Endothelial cell of umbilical vein (primary cell): ENCODE measurements around the gene GLIS2. TPM values are rescaled to one million over a fixed set of nuclear protein-coding genes. Genes with fewer than 3 reads are reported as not detected.

Experiments used
- BruUV-seq: library from RNA; stranded (reverse); fragments of 400-500 nt; replicated peaks from 2 replicates; lab custom pipeline; 2021; lab: Mats Ljungman, UMichigan
- CTCF ChIA-PET: fragments of 300-600, 350-600 bp; sonication (Branson Sonifier 250); formaldehyde crosslinking; loops from one replicate; lab custom pipeline; 2021; ENCODE audit warnings: antibody characterized with exemption, inconsistent platforms; lab: Charles Lee
- POLR2A ChIA-PET: fragments of 300-600, 350-600 bp; sonication (Branson Sonifier 250); formaldehyde crosslinking; loops from one replicate; lab custom pipeline; 2021; ENCODE audit warnings: antibody characterized with exemption, inconsistent platforms; lab: Charles Lee
- DNase-seq: peaks from one replicate; pipeline ENCODE4 v3.0.0-alpha.2; 2011; ENCODE audit warnings: low read depth, low spot score
- FAIRE-seq: peaks from 2 replicates; lab custom pipeline; 2011; peaks lifted over from hg19 to GRCh38; lab: Jason Lieb, UNC
- H2AFZ ChIP-seq: 2 replicates; pipeline ENCODE4 v1.6.0; 2012; ENCODE audit warnings: low read depth, low read length, control low read depth, inconsistent platforms
- H3K27ac ChIP-seq: 2 replicates; pipeline ENCODE4 v1.5.1; 2011; ENCODE audit warnings: low read depth, mild to moderate bottlenecking, control low read depth, low read length, moderate library complexity; ENCODE audit not compliant: insufficient read depth
- H3K27me3 ChIP-seq, 2 experiments: 2 replicates each; pipeline versions ENCODE4 v1.6.0 to v1.6.1; 2011; ENCODE audit warnings: low read length in 2 of 2, mixed read lengths in 1 of 2; ENCODE audit not compliant: control insufficient read depth in 2 of 2, insufficient read depth in 2 of 2
- H3K36me3 ChIP-seq, 2 experiments: 2 replicates in 1 of 2; 3 replicates in 1 of 2; pipeline ENCODE4 v1.5.1; 2011; ENCODE audit warnings: low read length in 2 of 2, mild to moderate bottlenecking in 1 of 2, moderate library complexity in 1 of 2; ENCODE audit not compliant: control insufficient read depth in 2 of 2, insufficient read depth in 2 of 2; ENCODE audit errors: extremely low read depth in 1 of 2
- H3K4me1 ChIP-seq: 3 replicates; pipeline ENCODE4 v1.5.1; 2011; ENCODE audit warnings: mild to moderate bottlenecking, low read length; ENCODE audit not compliant: control insufficient read depth, insufficient read depth; ENCODE audit errors: extremely low read depth
- H3K4me2 ChIP-seq: 2 replicates; pipeline ENCODE4 v1.6.1; 2011; ENCODE audit warnings: low read length, control low read depth, mixed read lengths; ENCODE audit not compliant: insufficient read depth
- H3K4me3 ChIP-seq, 3 experiments: fragments of 200-600 bp in 1 of 3; sonication (generic), shearing (Covaris generic) in 1 of 3; replicated peaks in 1 of 3; 2 replicates each; pipeline ENCODE4 v1.5.1; 2011 to 2016; ENCODE audit warnings: control low read depth in 3 of 3, low read length in 3 of 3, mild to moderate bottlenecking in 2 of 3, inconsistent platforms in 1 of 3, low read depth in 1 of 3, moderate library complexity in 1 of 3; ENCODE audit not compliant: insufficient read depth in 1 of 3
- H3K79me2 ChIP-seq: 2 replicates; pipeline ENCODE4 v1.6.0; 2012; ENCODE audit warnings: low read length, inconsistent platforms; ENCODE audit not compliant: control insufficient read depth, insufficient read depth
- H3K9ac ChIP-seq: replicated peaks from 2 replicates; pipeline ENCODE3; 2011; ENCODE audit warnings: low read length, control low read depth; ENCODE audit not compliant: insufficient read depth; ENCODE audit errors: extremely low read depth
- H3K9me1 ChIP-seq: replicated peaks from 3 replicates; pipeline ENCODE4 v1.6.0; 2011; ENCODE audit warnings: mild to moderate bottlenecking, low read length; ENCODE audit not compliant: control insufficient read depth, insufficient read depth; ENCODE audit errors: extremely low read depth
- H3K9me3 ChIP-seq: replicated peaks from 2 replicates; pipeline ENCODE4 v1.5.1; 2012; ENCODE audit warnings: low read length, inconsistent platforms; ENCODE audit not compliant: control insufficient read depth, insufficient read depth
- H4K20me1 ChIP-seq: replicated peaks from 2 replicates; pipeline ENCODE3; 2011; ENCODE audit warnings: mild to moderate bottlenecking, low read length; ENCODE audit not compliant: control insufficient read depth, insufficient read depth; ENCODE audit errors: extremely low read depth
- CTCF ChIP-seq, 2 donors: IDR thresholded peaks; 1 replicate in 1 of 2; 2 replicates in 1 of 2; pipeline ENCODE4 v1.5.1; 2011; ENCODE audit warnings: low read length in 2 of 2, mild to moderate bottlenecking in 2 of 2, moderate library complexity in 2 of 2, control low read depth in 1 of 2, inconsistent platforms in 1 of 2, low read depth in 1 of 2; ENCODE audit not compliant: insufficient read depth in 1 of 2; ENCODE audit errors: extremely low read depth in 1 of 2
- EZH2 ChIP-seq: IDR thresholded peaks from 2 replicates; pipeline ENCODE4 v1.6.1; 2012; ENCODE audit warnings: borderline replicate concordance, low read depth, mild to moderate bottlenecking, moderate library complexity, low read length, inconsistent platforms; ENCODE audit not compliant: severe bottlenecking
- FOS ChIP-seq: IDR thresholded peaks from 2 replicates; pipeline ENCODE4 v1.6.1; 2011; ENCODE audit warnings: mild to moderate bottlenecking, low read length, moderate library complexity, borderline replicate concordance; ENCODE audit not compliant: insufficient read depth
- GATA2 ChIP-seq: IDR thresholded peaks from 2 replicates; pipeline ENCODE4 v1.7.0; 2011; ENCODE audit warnings: low read depth, mild to moderate bottlenecking, moderate library complexity, mixed read lengths, low read length; ENCODE audit not compliant: insufficient read length, insufficient read depth
- JUN ChIP-seq: IDR thresholded peaks from 2 replicates; pipeline ENCODE4 v1.6.1; 2011; ENCODE audit warnings: borderline replicate concordance, low read depth; ENCODE audit not compliant: insufficient read length, insufficient read depth
- MAX ChIP-seq: IDR thresholded peaks from 2 replicates; pipeline ENCODE4 v1.6.1; 2011; ENCODE audit not compliant: insufficient read depth, insufficient read length
- MYC ChIP-seq: IDR thresholded peaks from one replicate; pipeline ENCODE4 v1.6.1; 2011; ENCODE audit warnings: mild to moderate bottlenecking, low read depth, low read length
- POLR2A ChIP-seq: IDR thresholded peaks from 2 replicates; pipeline ENCODE4 v1.6.1; 2012; ENCODE audit warnings: low read depth, mild to moderate bottlenecking, control low read depth, low read length
- POLR2AphosphoS5 ChIP-seq: IDR thresholded peaks from 2 replicates; pipeline ENCODE4 v1.6.1; 2012; ENCODE audit warnings: low read depth, mild to moderate bottlenecking, control low read depth, low read length, moderate library complexity; ENCODE audit not compliant: insufficient read depth
- dilution Hi-C: fragments of 300-500 bp; cut with MboI; formaldehyde crosslinking; loops from one replicate; pipeline ENCODE4 v1.15.0; 2019; ENCODE audit warnings: low sequenced_read_pairs; ENCODE audit not compliant: extremely low pct_ligation_motif_present
- intact Hi-C: fragments of 100-400 bp; cut with micrococcal nuclease; formaldehyde crosslinking; loops from one replicate; pipeline ENCODE4 v1.10.0; 2022
- polyA plus RNA-seq, 4 experiments: library from polyadenylated mRNA; depleted of rRNA in 3 of 4; stranded (reverse) in 3 of 4; unstranded in 1 of 4; fragments of >200 nt; gene quantifications; 2 replicates each; pipeline versions ENCODE4 v1.2.1 to v1.2.3, GENCODE V29; 2011 to 2012; ENCODE audit warnings: missing spikeins in 1 of 4
- total RNA-seq: library from RNA; stranded (reverse); gene quantifications from 2 replicates; pipeline ENCODE4 v1.2.3, GENCODE V29; 2021

GLIS2 gene
- total and polyA plus RNA-seq, 2 donors (not counting 3 experiments of a cell fraction or from before 2014, with no cell fraction given) = 4.6 to 10.1 TPM

GRCh38 chr16:4270091-4270490 lies 45.8 kb upstream of the GLIS2 start:
- no peak overlapping the region for H3K9ac ChIP-seq
- H3K4me2 ChIP-seq = no peak overlapping the region
- H4K20me1 ChIP-seq = no peaks in the 10 kb centered on the region
- no peaks in the 10 kb centered on the region for H3K9me3 ChIP-seq
- no peaks in the 10 kb centered on the region for H3K27me3 ChIP-seq
- POLR2A ChIA-PET = interaction anchor here (0.6 kb wide), 1 partner anchor 305 kb away, joined by 3 read pairs; no protein-coding TSS in a partner anchor
- TF ChIP-seq POLR2AphosphoS5 (no peak), GATA2 (no peak), MYC (no peak), JUN (no peak), EZH2 (no peak), POLR2A (no peak)
- H2AFZ ChIP-seq = no peak overlapping the region
- no peak overlapping the region for H3K4me3 ChIP-seq
- dilution Hi-C loops (no loop called here), intact Hi-C loops (loop anchor here (5.0 kb wide), 1 partner anchor 132 kb away; no protein-coding TSS in a partner anchor)
- BruUV-seq = no TSS peak
- H3K79me2 ChIP-seq = peaks cover 24% of the 10 kb centered on the region
- no peaks in the 10 kb centered on the region for H3K36me3 ChIP-seq
- no peaks in the 10 kb centered on the region for H3K9me1 ChIP-seq
- CTCF ChIA-PET = interaction anchor here (1.1 to 1.4 kb wide), 2 partner anchors 16 to 20 kb away, joined by 4 to 6 read pairs; no protein-coding TSS in a partner anchor
- H3K4me1 ChIP-seq = peaks cover 15% of the 10 kb centered on the region
- H3K27ac ChIP-seq = no peak overlapping the region
- FAIRE-seq (no peak), DNase-seq (no peak)

- Histone ChIP-seq H3K27me3 (no peaks in the 10 kb centered on the region), H3K27ac (no peak overlapping the region), H3K4me3 (no peak overlapping the region), H3K36me3 (no peaks in the 10 kb centered on the region), H3K79me2 (peaks cover 24% of the 10 kb centered on the region), H3K9ac (peak overlapping the region; percentile 83), H3K9me3 (no peaks in the 10 kb centered on the region), H3K4me1 (peaks cover 15% of the 10 kb centered on the region), H2AFZ (no peak overlapping the region), H4K20me1 (no peaks in the 10 kb centered on the region), H3K9me1 (no peaks in the 10 kb centered on the region), H3K4me2 (peak overlapping the region; percentile 67)
- ChIA-PET CTCF (interaction anchor here (1.1 to 3.5 kb wide), 4 partner anchors 17 to 60 kb away, joined by 4 to 15 read pairs (median 5); no protein-coding TSS in a partner anchor), POLR2A (no interaction called here)
- no TSS peak for BruUV-seq
- intact Hi-C loops = loop anchor here (5.0 kb wide), 1 partner anchor 132 kb away; no protein-coding TSS in a partner anchor
- FAIRE-seq = no peak
- no peak for TF ChIP-seq MYC
- no peak for TF ChIP-seq EZH2
- no peak for TF ChIP-seq CTCF (IDR thresholded peaks at IDR 0.05; ENCODE audit: extremely low read depth in 1 of 2, insufficient read depth in 1 of 2, low read depth in 1 of 2, low read length in 2 of 2)
- TF ChIP-seq POLR2AphosphoS5 = no peak
- TF ChIP-seq POLR2A = no peak
- TF ChIP-seq FOS = no peak
- TF ChIP-seq MAX = no peak
- TF ChIP-seq GATA2 = no peak
- TF ChIP-seq JUN = no peak
- dilution Hi-C loops = no loop called here
- DNase-seq = no peak
These were observed 45.3 kb upstream of the GLIS2 start for GRCh38 chr16:4270595-4270994.
